OCI-LY1 (cell line): Measurements from ENCODE around the gene MAP2.

ENCODE experiments used
- EZH2 ChIP-seq: fragments of 200-600 bp; sonication (generic), shearing (Covaris generic); IDR thresholded peaks from 2 replicates; pipeline ENCODE4 v1.8.0; 2017; ENCODE audit warnings: borderline replicate concordance, mixed run types, mild to moderate bottlenecking, antibody characterized with exemption, low read length, moderate library complexity, mixed read lengths
- TF ChIP-seq, protein P1 (sequence below): fragments of 200-600 bp; sonication (generic), shearing (Covaris generic); IDR thresholded peaks from 2 replicates; pipeline ENCODE4 v1.5.1; 2017; ENCODE audit warnings: mild to moderate bottlenecking, antibody characterized with exemption, low read length, moderate library complexity, mixed read lengths

DNA sequence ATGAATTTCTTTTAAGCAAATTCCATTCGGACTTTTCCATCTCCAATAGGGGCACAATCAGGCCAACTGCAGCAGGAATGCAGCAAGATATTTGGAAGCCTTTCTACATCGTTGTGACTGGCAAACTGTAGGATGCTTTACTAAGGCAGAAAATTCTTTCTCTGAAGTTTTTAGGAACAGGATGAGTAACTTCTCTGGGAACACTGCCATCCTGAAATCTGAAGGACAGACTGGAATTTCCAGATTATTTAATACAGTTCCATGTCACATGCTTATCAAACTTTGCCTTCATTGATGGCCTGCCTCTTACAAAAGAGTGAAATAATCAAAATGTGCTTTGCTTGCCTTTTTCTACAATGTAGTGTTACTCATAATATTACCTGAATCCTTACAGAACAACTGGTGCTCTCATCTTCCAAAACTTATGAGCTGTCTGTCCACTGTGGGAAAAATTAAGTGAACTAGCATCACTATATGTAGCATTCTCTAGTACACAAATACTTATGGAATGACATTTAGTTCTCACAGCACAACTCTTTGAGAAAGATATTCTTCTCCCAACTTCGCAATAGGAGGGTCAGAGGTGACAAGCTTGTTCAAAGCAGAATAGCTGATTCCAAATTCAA lies 32.0 kb upstream of the MAP2 start:
- TF ChIP-seq EZH2, result no peak
- TF ChIP-seq, protein P1, sequence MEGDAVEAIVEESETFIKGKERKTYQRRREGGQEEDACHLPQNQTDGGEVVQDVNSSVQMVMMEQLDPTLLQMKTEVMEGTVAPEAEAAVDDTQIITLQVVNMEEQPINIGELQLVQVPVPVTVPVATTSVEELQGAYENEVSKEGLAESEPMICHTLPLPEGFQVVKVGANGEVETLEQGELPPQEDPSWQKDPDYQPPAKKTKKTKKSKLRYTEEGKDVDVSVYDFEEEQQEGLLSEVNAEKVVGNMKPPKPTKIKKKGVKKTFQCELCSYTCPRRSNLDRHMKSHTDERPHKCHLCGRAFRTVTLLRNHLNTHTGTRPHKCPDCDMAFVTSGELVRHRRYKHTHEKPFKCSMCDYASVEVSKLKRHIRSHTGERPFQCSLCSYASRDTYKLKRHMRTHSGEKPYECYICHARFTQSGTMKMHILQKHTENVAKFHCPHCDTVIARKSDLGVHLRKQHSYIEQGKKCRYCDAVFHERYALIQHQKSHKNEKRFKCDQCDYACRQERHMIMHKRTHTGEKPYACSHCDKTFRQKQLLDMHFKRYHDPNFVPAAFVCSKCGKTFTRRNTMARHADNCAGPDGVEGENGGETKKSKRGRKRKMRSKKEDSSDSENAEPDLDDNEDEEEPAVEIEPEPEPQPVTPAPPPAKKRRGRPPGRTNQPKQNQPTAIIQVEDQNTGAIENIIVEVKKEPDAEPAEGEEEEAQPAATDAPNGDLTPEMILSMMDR, result no peak
